Panc1 (cell line): Measurements from ENCODE around the gene ATXN7L1.

ENCODE experiments used
- CTCF ChIP-seq: fragments of 450-650 bp; IDR thresholded peaks from 2 replicates; pipeline ENCODE4 v1.5.1; 2017; ENCODE audit warnings: mild to moderate bottlenecking
- POLR2AphosphoS5 ChIP-seq: IDR thresholded peaks from 2 replicates; pipeline ENCODE4 v1.6.1; 2012; ENCODE audit warnings: mild to moderate bottlenecking, low read depth, low read length, moderate library complexity
- REST ChIP-seq, 2 experiments: IDR thresholded peaks; 2 replicates each; pipeline ENCODE4 v1.6.1; 2011 to 2012; ENCODE audit warnings: low read depth in 2 of 2, control low read depth in 1 of 2, low read length in 1 of 2, mild to moderate bottlenecking in 1 of 2, moderate library complexity in 1 of 2; ENCODE audit not compliant: insufficient read depth in 1 of 2

GRCh38 chr7:105748701-105749100 is 127.7 kb downstream of the ATXN7L1 start:
- TF ChIP-seq CTCF (no peak), POLR2AphosphoS5 (no peak), REST (IDR thresholded peaks at IDR 0.05; ENCODE audit: insufficient read depth in 1 of 2, low read depth in 2 of 2, low read length in 1 of 2) (no peak)
